ENCODE data around the gene SCNM1.

SCNM1 gene

GRCh38 chr1:151132335-151133017 is 33.5 kb upstream of the SCNM1 start:
- no peak overlapping the region for H3K4me3 ChIP-seq (ENCODE audit: control insufficient read depth, low read depth, low read length)
- no peak for TF ChIP-seq CTCF (conservative IDR thresholded peaks at IDR 0.05; ENCODE audit: control insufficient read depth, insufficient read depth, low read depth, low read length)

GRCh38 chr1:151133018-151133806 is 32.7 kb upstream of the SCNM1 start:
- no peak overlapping the region for H3K4me3 ChIP-seq (ENCODE audit: control insufficient read depth, low read depth, low read length)
- DNase-seq (ENCODE audit: low read depth), result peak; percentile 19
- TF ChIP-seq CTCF (conservative IDR thresholded peaks at IDR 0.05; ENCODE audit: control insufficient read depth, insufficient read depth, low read depth, low read length), result no peak

More at GRCh38 chr1:151132335-151133017, 33.5 kb upstream of the SCNM1 start:
- DNase-seq (ENCODE audit: low read depth), result no peak

- DNase-seq (ENCODE audit: low read depth), result peak; percentile 11
- no peak overlapping the region for H3K4me3 ChIP-seq (ENCODE audit: control insufficient read depth, low read depth, low read length)
- no peak for TF ChIP-seq CTCF (conservative IDR thresholded peaks at IDR 0.05; ENCODE audit: control insufficient read depth, insufficient read depth, low read depth, low read length)
These were observed 31.5 kb upstream of the SCNM1 start for GRCh38 chr1:151134396-151134795.

GRCh38 chr1:151134991-151135390 is 31.0 kb upstream of the SCNM1 start:
- TF ChIP-seq CTCF (conservative IDR thresholded peaks at IDR 0.05; ENCODE audit: control insufficient read depth, insufficient read depth, low read depth, low read length), result no peak
- no peak for DNase-seq (ENCODE audit: low read depth)
- no peak overlapping the region for H3K4me3 ChIP-seq (ENCODE audit: control insufficient read depth, low read depth, low read length)

GRCh38 chr1:151135433-151136385 is 30.2 kb upstream of the SCNM1 start:
- no peak for DNase-seq (ENCODE audit: low read depth)
- no peak overlapping the region for H3K4me3 ChIP-seq (ENCODE audit: control insufficient read depth, low read depth, low read length)
- TF ChIP-seq CTCF (conservative IDR thresholded peaks at IDR 0.05; ENCODE audit: control insufficient read depth, insufficient read depth, low read depth, low read length), result no peak

- TF ChIP-seq CTCF (conservative IDR thresholded peaks at IDR 0.05; ENCODE audit: control insufficient read depth, insufficient read depth, low read depth, low read length), result no peak
- H3K4me3 ChIP-seq (ENCODE audit: control insufficient read depth, low read depth, low read length), result no peak overlapping the region
- DNase-seq (ENCODE audit: low read depth), result no peak
These were observed 28.2 kb upstream of the SCNM1 start for GRCh38 chr1:151137789-151138188.
